Activated CD4-positive, alpha-beta T cell treated with anti-CD3 and anti-CD28 coated beads, Interleukin-2, amount 10 ng/mL, durations not matched to agents 24 days and 14 days (primary cell): ENCODE results near the gene ADORA3. TPM values are rescaled to one million over a fixed set of nuclear protein-coding genes. Genes with fewer than 3 reads are reported as not detected.

Experiments
- DNase-seq: peaks from one replicate; pipeline ENCODE4 v3.0.0; 2022
- H3K27ac Mint-ChIP-seq: one replicate; pipeline ENCODE4 v1.8.0; 2022; ENCODE audit warnings: mild to moderate bottlenecking, mixed read lengths
- H3K27me3 Mint-ChIP-seq: one replicate; pipeline ENCODE4 v1.8.0; 2022; ENCODE audit warnings: mixed read lengths
- H3K36me3 Mint-ChIP-seq: one replicate; pipeline ENCODE4 v1.8.0; 2022; ENCODE audit warnings: low read depth, mild to moderate bottlenecking, mixed read lengths
- H3K4me1 Mint-ChIP-seq: one replicate; pipeline ENCODE4 v1.8.0; 2021; ENCODE audit warnings: mixed read lengths
- H3K4me3 Mint-ChIP-seq: one replicate; pipeline ENCODE4 v1.8.0; 2022; ENCODE audit warnings: mild to moderate bottlenecking, moderate library complexity, mixed read lengths
- H3K9me3 Mint-ChIP-seq: one replicate; pipeline ENCODE4 v1.8.0; 2021; ENCODE audit warnings: mixed read lengths
- intact Hi-C: fragments of 100-400 bp; cut with micrococcal nuclease; formaldehyde crosslinking; loops from one replicate; pipeline ENCODE4 v1.15.1; 2023
- total RNA-seq: library from RNA; stranded (reverse); gene quantifications from 2 replicates; pipeline ENCODE4 v1.2.3, GENCODE V29; 2022

The ADORA3 gene
- total RNA-seq, 1 donor from 2014 or later = not detected

- Mint-ChIP-seq H3K27ac (peak overlapping the region; percentile 81), H3K4me3 (peak overlapping the region; percentile 59), H3K4me1 (peaks cover 49% of the 10 kb centered on the region), H3K36me3 (no peaks in the 10 kb centered on the region), H3K9me3 (peaks cover 3% of the 10 kb centered on the region), H3K27me3 (no peaks in the 10 kb centered on the region)
- intact Hi-C loops = loop anchor here (1.0 kb wide), 1 partner anchor 8 kb away; no protein-coding TSS in a partner anchor
- peak; percentile 75 for DNase-seq
Measured at GRCh38 chr1:111516005-111516535, 12.6 kb upstream of the ADORA3 start.

GRCh38 chr1:111515291-111516004 lies 12.0 kb upstream of the ADORA3 start:
- peaks cover 3% of the 10 kb centered on the region for H3K9me3 Mint-ChIP-seq
- intact Hi-C loops = loop anchor here (1.0 kb wide), 1 partner anchor 7 kb away; no protein-coding TSS in a partner anchor
- H3K36me3 Mint-ChIP-seq = no peaks in the 10 kb centered on the region
- peak; percentile 60 for DNase-seq
- peak overlapping the region; percentile 81 for H3K27ac Mint-ChIP-seq
- H3K4me1 Mint-ChIP-seq = peaks cover 49% of the 10 kb centered on the region
- no peaks in the 10 kb centered on the region for H3K27me3 Mint-ChIP-seq
- peak overlapping the region; percentile 59 for H3K4me3 Mint-ChIP-seq

DNA sequence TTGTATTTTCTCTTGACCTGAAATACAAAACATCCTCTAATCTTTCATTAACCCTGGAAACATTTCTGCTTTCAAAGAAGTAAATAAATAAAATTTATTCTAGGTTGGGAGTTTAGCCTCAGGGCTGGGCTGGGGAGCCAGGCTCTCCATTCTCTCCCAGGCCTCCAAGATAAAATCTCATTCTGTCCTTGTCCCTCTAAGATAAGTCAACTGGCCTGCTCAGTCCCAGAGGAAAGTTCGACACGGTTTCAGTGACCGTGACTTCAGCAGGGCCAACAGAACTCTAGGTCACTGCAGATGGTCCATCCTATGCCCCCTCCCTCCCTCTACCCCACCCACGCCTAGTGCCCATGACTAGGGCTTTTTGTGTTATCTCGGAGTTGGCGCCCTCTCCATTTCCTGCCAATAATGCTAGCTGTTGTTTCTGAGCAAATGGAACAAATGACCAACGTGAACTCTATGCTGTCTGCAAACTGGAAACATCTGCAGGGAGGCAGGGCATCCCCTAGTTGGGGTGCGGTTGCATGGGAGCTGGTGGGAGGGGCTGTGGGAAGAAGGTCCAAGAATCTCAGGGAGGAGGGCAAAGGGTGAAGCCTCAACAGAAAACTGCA lies 10.1 kb upstream of the ADORA3 start:
- H3K9me3 Mint-ChIP-seq = peaks cover 3% of the 10 kb centered on the region
- H3K36me3 Mint-ChIP-seq = no peaks in the 10 kb centered on the region
- no peaks in the 10 kb centered on the region for H3K27me3 Mint-ChIP-seq
- no peak overlapping the region for H3K4me3 Mint-ChIP-seq
- DNase-seq = peak; percentile 57
- peak overlapping the region; percentile 75 for H3K27ac Mint-ChIP-seq
- peaks cover 58% of the 10 kb centered on the region for H3K4me1 Mint-ChIP-seq
- intact Hi-C loops = no loop called here

DNA sequence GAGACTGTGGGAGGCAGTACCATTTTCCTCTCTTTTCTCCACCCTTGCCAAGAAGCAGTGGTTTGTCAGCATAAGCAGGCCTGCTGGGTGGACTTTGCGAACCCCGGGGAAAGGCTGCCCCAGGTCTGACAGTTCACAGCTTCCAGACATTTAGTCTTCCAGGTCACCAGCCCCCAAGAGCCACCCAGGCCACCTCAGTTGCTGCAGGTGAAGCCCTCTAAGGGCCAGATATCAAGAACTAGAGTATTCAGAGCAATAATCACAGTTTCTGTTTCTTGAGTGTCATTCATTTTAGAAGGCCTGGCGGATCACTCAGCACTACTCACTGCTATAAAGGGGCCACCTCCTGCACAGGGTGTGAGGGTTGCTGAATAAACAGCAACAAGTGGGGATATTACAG lies 9.5 kb upstream of the ADORA3 start:
- intact Hi-C loops = no loop called here
- DNase-seq = peak; percentile 53
- no peak overlapping the region for H3K4me3 Mint-ChIP-seq
- H3K27me3 Mint-ChIP-seq = no peaks in the 10 kb centered on the region
- H3K27ac Mint-ChIP-seq = peak overlapping the region; percentile 25
- H3K9me3 Mint-ChIP-seq = peaks cover 3% of the 10 kb centered on the region
- peaks cover 60% of the 10 kb centered on the region for H3K4me1 Mint-ChIP-seq
- no peaks in the 10 kb centered on the region for H3K36me3 Mint-ChIP-seq

- Mint-ChIP-seq H3K27ac (no peak overlapping the region), H3K4me1 (peaks cover 58% of the 10 kb centered on the region), H3K36me3 (no peaks in the 10 kb centered on the region), H3K4me3 (no peak overlapping the region), H3K9me3 (peaks cover 3% of the 10 kb centered on the region), H3K27me3 (no peaks in the 10 kb centered on the region)
- intact Hi-C loops = no loop called here
- DNase-seq = peak; percentile 54
Measured at GRCh38 chr1:111512132-111512889, 8.9 kb upstream of the ADORA3 start.

DNA sequence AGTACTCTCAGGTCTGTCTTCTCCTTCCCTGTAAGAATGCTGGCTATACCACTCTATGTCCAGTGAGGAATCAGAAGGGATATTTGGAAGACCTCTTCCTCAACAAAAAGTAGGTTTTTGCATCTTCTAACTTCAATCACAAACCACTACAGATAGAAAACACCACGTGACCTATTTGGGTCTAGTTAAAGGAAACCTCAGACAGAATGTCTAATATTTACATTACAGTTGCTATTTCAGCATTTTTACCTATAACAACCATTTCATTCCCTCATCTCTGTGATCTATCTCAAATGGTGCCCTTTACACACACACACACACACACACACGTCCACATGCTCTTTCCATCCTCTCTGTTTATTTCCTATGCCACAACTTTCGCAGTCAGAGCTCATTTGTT lies 7.9 kb upstream of the ADORA3 start:
- Mint-ChIP-seq H3K4me1 (peaks cover 54% of the 10 kb centered on the region), H3K36me3 (no peaks in the 10 kb centered on the region), H3K27me3 (no peaks in the 10 kb centered on the region), H3K9me3 (peaks cover 3% of the 10 kb centered on the region), H3K27ac (no peak overlapping the region), H3K4me3 (no peak overlapping the region)
- no peak for DNase-seq
- intact Hi-C loops = no loop called here

GRCh38 chr1:111509997-111510375 lies 6.6 kb upstream of the ADORA3 start:
- peak; percentile 46 for DNase-seq
- intact Hi-C loops = loop anchor here (2.0 kb wide), 1 partner anchor 151 kb away; no protein-coding TSS in a partner anchor
- Mint-ChIP-seq H3K36me3 (no peaks in the 10 kb centered on the region), H3K9me3 (peaks cover 3% of the 10 kb centered on the region), H3K27ac (no peak overlapping the region), H3K4me1 (peaks cover 61% of the 10 kb centered on the region), H3K27me3 (no peaks in the 10 kb centered on the region), H3K4me3 (no peak overlapping the region)

GRCh38 chr1:111507411-111508201 lies 4.2 kb upstream of the ADORA3 start:
- Mint-ChIP-seq H3K36me3 (no peaks in the 10 kb centered on the region), H3K4me3 (peak overlapping the region; percentile 79), H3K4me1 (peaks cover 66% of the 10 kb centered on the region), H3K27me3 (no peaks in the 10 kb centered on the region), H3K27ac (peak overlapping the region; percentile 94), H3K9me3 (no peaks in the 10 kb centered on the region)
- intact Hi-C loops = loop anchor here (1.0 to 2.0 kb wide), 8 partner anchors 9 to 248 kb away; partner anchors contain the start of gene DDX20
- peak; percentile 88 for DNase-seq

DNA sequence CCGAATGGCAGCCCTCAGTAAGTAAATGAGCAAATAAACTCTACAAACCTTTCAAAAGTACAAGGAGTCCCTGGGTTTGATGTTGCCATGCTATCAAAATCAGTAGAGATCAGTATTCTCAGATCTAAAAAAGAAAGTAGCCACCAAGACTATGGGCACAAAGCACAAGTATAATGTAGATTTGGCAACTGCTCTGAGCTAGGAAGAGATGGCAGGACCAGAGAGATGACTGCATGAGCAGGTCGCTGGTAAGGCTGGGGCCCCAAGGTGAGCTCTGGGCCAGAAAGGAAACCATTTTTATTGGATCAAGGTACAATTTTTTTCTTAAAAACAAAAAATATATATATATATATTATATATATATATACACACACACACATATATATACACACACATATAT lies 3.1 kb upstream of the ADORA3 start:
- H3K36me3 Mint-ChIP-seq = no peaks in the 10 kb centered on the region
- peak overlapping the region; percentile 54 for H3K27ac Mint-ChIP-seq
- no peaks in the 10 kb centered on the region for H3K9me3 Mint-ChIP-seq
- peak; percentile 64 for DNase-seq
- no peak overlapping the region for H3K4me3 Mint-ChIP-seq
- peaks cover 59% of the 10 kb centered on the region for H3K4me1 Mint-ChIP-seq
- H3K27me3 Mint-ChIP-seq = no peaks in the 10 kb centered on the region
- intact Hi-C loops = loop anchor here (2.0 kb wide), 1 partner anchor 208 kb away; no protein-coding TSS in a partner anchor

- H3K27me3 Mint-ChIP-seq = no peaks in the 10 kb centered on the region
- peak overlapping the region; percentile 24 for H3K4me3 Mint-ChIP-seq
- no peaks in the 10 kb centered on the region for H3K9me3 Mint-ChIP-seq
- peak overlapping the region; percentile 54 for H3K27ac Mint-ChIP-seq
- peaks cover 64% of the 10 kb centered on the region for H3K4me1 Mint-ChIP-seq
- DNase-seq = peak; percentile 72
- H3K36me3 Mint-ChIP-seq = no peaks in the 10 kb centered on the region
- intact Hi-C loops = loop anchor here (2.0 kb wide), 1 partner anchor 209 kb away; no protein-coding TSS in a partner anchor
Measured at GRCh38 chr1:111505641-111506119, 2.2 kb upstream of the ADORA3 start.

- H3K27ac Mint-ChIP-seq = no peak overlapping the region
- no peak overlapping the region for H3K4me3 Mint-ChIP-seq
- no peaks in the 10 kb centered on the region for H3K36me3 Mint-ChIP-seq
- H3K9me3 Mint-ChIP-seq = peaks cover 8% of the 10 kb centered on the region
- peaks cover 2% of the 10 kb centered on the region for H3K27me3 Mint-ChIP-seq
- DNase-seq = no peak
- H3K4me1 Mint-ChIP-seq = peaks cover 60% of the 10 kb centered on the region
- intact Hi-C loops = no loop called here
Measured at GRCh38 chr1:111504097-111504496, 664 bp upstream of the ADORA3 start.

- peaks cover 13% of the 10 kb centered on the region for H3K9me3 Mint-ChIP-seq
- intact Hi-C loops = no loop called here
- no peak overlapping the region for H3K27ac Mint-ChIP-seq
- H3K4me1 Mint-ChIP-seq = peaks cover 54% of the 10 kb centered on the region
- DNase-seq = no peak
- no peak overlapping the region for H3K4me3 Mint-ChIP-seq
- H3K27me3 Mint-ChIP-seq = peaks cover 2% of the 10 kb centered on the region
- H3K36me3 Mint-ChIP-seq = peaks cover 8% of the 10 kb centered on the region
Measured at GRCh38 chr1:111501645-111502044, 1.8 kb downstream of the ADORA3 start.
